ENCODE results near the gene PKM. TPM values are rescaled to one million over a fixed set of nuclear protein-coding genes. Genes with fewer than 3 reads are reported as not detected.

PKM gene
- total RNA-seq, 2 donors from 2014 or later: 2,229 to 3,912 TPM

GRCh38 chr15:72202801-72203506 is 28.0 kb downstream of the PKM start:
- ATAC-seq: no peak
- no peak overlapping the region for H3K4me3 Mint-ChIP-seq

GRCh38 chr15:72202302-72202701 is 28.7 kb downstream of the PKM start:
- H3K36me3 Mint-ChIP-seq: peaks cover 37% of the 10 kb centered on the region
- peaks cover 0 to 4% of the 10 kb centered on the region in 2 donors for H3K27me3 Mint-ChIP-seq
- DNase-seq (ENCODE audit: low spot score) (no peak), ATAC-seq (no peak)
- no peaks in the 10 kb centered on the region for H3K9me3 Mint-ChIP-seq
- no peak overlapping the region for H3K27ac Mint-ChIP-seq
- peaks cover 12 to 34% of the 10 kb centered on the region in 2 donors for H3K4me1 Mint-ChIP-seq (ENCODE audit: low read depth in 2 of 2)
- no peak overlapping the region for H3K4me3 Mint-ChIP-seq

More at GRCh38 chr15:72202801-72203506, 28.0 kb downstream of the PKM start:
- Mint-ChIP-seq H3K27me3 (peaks cover 0 to 2% of the 10 kb centered on the region in 2 donors), H3K36me3 (peaks cover 37% of the 10 kb centered on the region), H3K27ac (peak overlapping the region in 1 of 2 donors; percentile 63), H3K9me3 (no peaks in the 10 kb centered on the region), H3K4me1 (ENCODE audit: low read depth in 2 of 2) (peaks cover 12 to 32% of the 10 kb centered on the region in 2 donors)
- no peak for DNase-seq (ENCODE audit: low spot score)

- Mint-ChIP-seq H3K27me3 (peaks cover 0 to 4% of the 10 kb centered on the region in 2 donors), H3K9me3 (no peaks in the 10 kb centered on the region), H3K4me1 (ENCODE audit: low read depth in 2 of 2) (peaks cover 12 to 29% of the 10 kb centered on the region in 2 donors), H3K4me3 (no peak overlapping the region), H3K27ac (no peak overlapping the region), H3K36me3 (peaks cover 30% of the 10 kb centered on the region)
- ATAC-seq (no peak), DNase-seq (ENCODE audit: low spot score) (no peak)
Measured at GRCh38 chr15:72201391-72201921, 29.5 kb downstream of the PKM start.

- H3K9me3 Mint-ChIP-seq: no peaks in the 10 kb centered on the region
- no peak for DNase-seq (ENCODE audit: low spot score)
- peaks cover 25% of the 10 kb centered on the region for H3K36me3 Mint-ChIP-seq
- peaks cover 12 to 25% of the 10 kb centered on the region in 2 donors for H3K4me1 Mint-ChIP-seq (ENCODE audit: low read depth in 2 of 2)
- H3K27ac Mint-ChIP-seq: peak overlapping the region; percentile 44 to 47
- no peak overlapping the region for H3K4me3 Mint-ChIP-seq
- no peak for ATAC-seq
- peaks cover 0 to 4% of the 10 kb centered on the region in 2 donors for H3K27me3 Mint-ChIP-seq
Measured at GRCh38 chr15:72200395-72201237, 30.4 kb downstream of the PKM start.

- Mint-ChIP-seq H3K9me3 (no peaks in the 10 kb centered on the region), H3K4me1 (ENCODE audit: low read depth in 2 of 2) (peaks cover 12 to 27% of the 10 kb centered on the region in 2 donors), H3K4me3 (no peak overlapping the region), H3K27me3 (peaks cover 0 to 6% of the 10 kb centered on the region in 2 donors), H3K27ac (peak overlapping the region; percentile 44 to 47), H3K36me3 (peaks cover 20% of the 10 kb centered on the region)
- ATAC-seq (peak; percentile 31 to 62), DNase-seq (ENCODE audit: low spot score) (peak; percentile 69)
Measured at GRCh38 chr15:72199721-72200212, 31.2 kb downstream of the PKM start.

GRCh38 chr15:72199205-72199515 is 31.8 kb downstream of the PKM start:
- DNase-seq (ENCODE audit: low spot score) (no peak), ATAC-seq (no peak)
- H3K27me3 Mint-ChIP-seq: peaks cover 0 to 6% of the 10 kb centered on the region in 2 donors
- H3K36me3 Mint-ChIP-seq: peaks cover 15% of the 10 kb centered on the region
- peaks cover 12 to 29% of the 10 kb centered on the region in 2 donors for H3K4me1 Mint-ChIP-seq (ENCODE audit: low read depth in 2 of 2)
- no peak overlapping the region for H3K27ac Mint-ChIP-seq
- H3K4me3 Mint-ChIP-seq: no peak overlapping the region
- no peaks in the 10 kb centered on the region for H3K9me3 Mint-ChIP-seq

- Mint-ChIP-seq H3K4me3 (no peak overlapping the region), H3K27ac (peak overlapping the region; percentile 66 to 78), H3K4me1 (ENCODE audit: low read depth in 2 of 2) (peaks cover 9 to 28% of the 10 kb centered on the region in 2 donors)
Measured at GRCh38 chr15:72198356-72199204, 32.4 kb downstream of the PKM start.

DNA sequence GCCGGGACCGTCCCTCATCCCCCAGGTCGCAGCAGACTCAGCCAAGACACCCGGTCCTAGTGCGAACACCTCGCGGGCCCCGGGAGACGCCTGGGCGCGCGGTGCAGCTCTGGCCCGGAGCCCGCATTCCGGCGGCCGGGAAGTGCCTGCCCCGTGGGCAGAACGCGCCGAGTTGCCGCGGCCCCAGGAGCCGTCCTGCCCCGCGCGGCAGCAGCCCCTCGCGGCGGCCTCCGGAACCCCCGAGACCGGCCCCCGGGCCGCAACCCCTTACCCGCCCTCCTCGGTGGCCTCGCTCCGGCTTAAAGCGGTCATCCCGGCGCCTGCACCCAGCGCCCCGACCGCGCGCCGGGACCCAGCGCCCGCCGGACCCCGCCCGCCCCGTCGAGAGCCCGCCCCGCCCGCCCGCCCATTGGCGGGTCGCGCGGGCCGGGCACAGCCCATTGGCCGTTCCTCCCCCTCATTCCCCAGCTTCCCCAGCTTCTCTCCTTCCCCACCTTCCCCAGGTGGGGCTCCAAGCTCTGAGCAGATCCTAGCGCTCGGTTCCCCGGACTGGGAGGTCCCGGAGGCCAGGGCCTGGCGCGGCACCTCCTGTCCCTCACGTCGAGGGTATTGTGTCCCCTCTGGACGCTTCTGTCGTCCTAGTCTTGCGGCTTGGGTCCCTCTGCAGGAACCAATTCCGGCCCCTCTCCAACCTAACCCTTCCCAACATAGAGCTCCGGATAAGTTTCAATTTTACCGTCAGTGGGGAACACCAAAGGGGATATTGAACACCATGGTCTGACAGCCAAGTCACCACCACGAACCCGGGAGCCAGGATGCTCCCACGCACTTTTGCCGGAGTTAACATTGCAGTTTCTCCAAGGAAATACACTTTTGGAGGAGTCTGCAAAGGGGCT is 33.3 kb downstream of the PKM start, which contains the start of gene GRAMD2A:
Gene GRAMD2A (minus strand): TSS at position 328 of the 896 bp plus-strand sequence.
- no peaks in the 10 kb centered on the region for H3K9me3 Mint-ChIP-seq
- peak; percentile 72 to 78 for ATAC-seq
- H3K27me3 Mint-ChIP-seq: peaks cover 0 to 6% of the 10 kb centered on the region in 2 donors
- no peak for DNase-seq (ENCODE audit: low spot score)
- peaks cover 0 to 19% of the 10 kb centered on the region in 2 donors for H3K4me1 Mint-ChIP-seq (ENCODE audit: low read depth in 2 of 2)
- H3K27ac Mint-ChIP-seq: peak within 1 kb of the TSS; percentile 66 to 78
- peaks cover 6% of the 10 kb centered on the region for H3K36me3 Mint-ChIP-seq
- H3K4me3 Mint-ChIP-seq: peak within 1 kb of the TSS; percentile 58

More at GRCh38 chr15:72198356-72199204, 32.4 kb downstream of the PKM start:
- ATAC-seq (no peak), DNase-seq (ENCODE audit: low spot score) (no peak)
- Mint-ChIP-seq H3K9me3 (no peaks in the 10 kb centered on the region), H3K36me3 (peaks cover 14% of the 10 kb centered on the region), H3K27me3 (peaks cover 0 to 6% of the 10 kb centered on the region in 2 donors)

DNA sequence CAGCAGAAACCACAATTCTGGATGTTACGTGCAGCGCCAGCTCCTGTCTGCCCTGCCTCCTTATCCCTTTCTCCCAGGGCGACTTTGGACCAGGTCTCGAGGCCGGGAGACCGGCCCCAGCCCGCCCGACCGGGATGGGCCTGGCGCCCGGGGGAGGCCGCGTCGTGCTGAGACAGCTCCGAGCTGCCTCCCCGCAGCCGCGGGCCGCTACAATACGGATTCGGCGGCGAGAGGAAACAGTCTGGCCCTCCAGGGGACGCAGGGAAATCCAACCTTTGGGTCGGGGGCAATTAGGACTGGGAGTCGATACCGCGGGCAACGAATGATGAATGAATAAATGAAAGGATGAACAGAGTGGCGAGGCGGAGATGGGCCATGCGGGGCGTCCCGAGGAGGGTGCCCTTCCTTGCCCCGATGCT is 33.9 kb downstream of the PKM start:
- H3K4me1 Mint-ChIP-seq (ENCODE audit: low read depth in 2 of 2): peaks cover 0 to 19% of the 10 kb centered on the region in 2 donors
- no peaks in the 10 kb centered on the region for H3K9me3 Mint-ChIP-seq
- peaks cover 0 to 6% of the 10 kb centered on the region in 2 donors for H3K27me3 Mint-ChIP-seq
- H3K27ac Mint-ChIP-seq: no peak overlapping the region
- DNase-seq (ENCODE audit: low spot score) (no peak), ATAC-seq (peak; percentile 17)
- H3K36me3 Mint-ChIP-seq: peaks cover 6% of the 10 kb centered on the region
- H3K4me3 Mint-ChIP-seq: no peak overlapping the region

GRCh38 chr15:72196409-72197040 is 34.5 kb downstream of the PKM start:
- peaks cover 0 to 19% of the 10 kb centered on the region in 2 donors for H3K4me1 Mint-ChIP-seq (ENCODE audit: low read depth in 2 of 2)

GRCh38 chr15:72195101-72195511 is 35.9 kb downstream of the PKM start:
- H3K4me3 Mint-ChIP-seq: no peak overlapping the region
- DNase-seq (ENCODE audit: low spot score) (no peak), ATAC-seq (no peak)
- no peaks in the 10 kb centered on the region for H3K36me3 Mint-ChIP-seq
- peaks cover 0 to 14% of the 10 kb centered on the region in 2 donors for H3K4me1 Mint-ChIP-seq (ENCODE audit: low read depth in 2 of 2)
- H3K9me3 Mint-ChIP-seq: no peaks in the 10 kb centered on the region
- H3K27ac Mint-ChIP-seq: no peak overlapping the region
- H3K27me3 Mint-ChIP-seq: peaks cover 7 to 14% of the 10 kb centered on the region in 2 donors

More at GRCh38 chr15:72196409-72197040, 34.5 kb downstream of the PKM start:
- Mint-ChIP-seq H3K4me3 (no peak overlapping the region), H3K27ac (peak overlapping the region in 1 of 2 donors; percentile 26), H3K9me3 (no peaks in the 10 kb centered on the region), H3K27me3 (peaks cover 0 to 6% of the 10 kb centered on the region in 2 donors), H3K36me3 (peaks cover 6% of the 10 kb centered on the region)
- no peak for DNase-seq (ENCODE audit: low spot score)
- peak in 1 of 2 donors; percentile 31 for ATAC-seq
